ENCODE results near the gene PRKAG3.
"Not testable (repeated sequence)": the region's sequence is repeated elsewhere in the genome, so short reads cannot be mapped to it uniquely, and the experiment has no call there.

The PRKAG3 gene

GRCh38 chr2:218780046-218780445 lies 51.6 kb downstream of the PRKAG3 start:
- no peak for DNase-seq

GRCh38 chr2:218777276-218777990 lies 54.2 kb downstream of the PRKAG3 start:
- DNase-seq = no peak

- no peak for DNase-seq
These were observed 55.1 kb downstream of the PRKAG3 start for GRCh38 chr2:218776488-218776887.

DNA sequence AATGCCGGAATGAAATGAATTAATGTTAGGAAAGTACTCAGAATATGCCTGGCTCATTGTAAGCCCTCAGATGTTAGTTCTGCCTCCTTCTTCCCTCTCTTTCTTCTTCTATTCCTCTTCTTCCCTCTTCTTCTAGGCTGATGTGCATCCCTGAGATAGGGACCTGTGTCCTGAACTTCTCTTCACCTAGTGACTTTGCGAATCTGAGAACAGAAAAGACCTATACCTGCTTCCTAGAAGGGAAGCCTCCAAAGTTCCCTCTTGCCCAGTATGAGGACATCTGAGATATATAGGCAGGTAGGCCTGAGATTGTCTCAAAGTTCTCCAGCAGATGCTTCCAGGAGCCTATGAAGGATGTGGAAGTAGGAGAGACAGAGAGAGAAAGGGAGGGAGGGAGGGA lies 57.7 kb downstream of the PRKAG3 start:
- no peak for DNase-seq

DNA sequence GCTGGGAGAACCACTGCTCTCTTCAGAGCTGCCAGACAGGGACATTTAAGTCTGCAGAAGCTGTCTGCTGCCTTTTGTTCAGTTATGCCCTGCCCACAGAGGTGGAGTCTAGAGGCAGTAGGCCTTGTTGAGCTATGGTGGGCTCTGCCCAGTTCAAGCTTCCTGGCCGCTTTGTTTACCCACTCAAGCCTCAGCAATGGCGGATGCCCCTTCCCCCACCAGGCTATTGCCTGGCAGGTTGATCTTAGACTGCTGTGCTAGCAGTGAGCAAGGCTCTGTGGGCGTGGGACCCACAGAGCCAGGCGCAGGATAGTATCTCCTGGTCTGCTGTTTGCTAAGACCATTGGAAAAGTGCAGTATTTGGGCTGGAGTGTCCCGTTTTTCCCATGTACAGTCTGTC lies 58.8 kb downstream of the PRKAG3 start:
- DNase-seq = not testable (repeated sequence)

Data from CD4-positive, alpha-beta T cell treated with Interleukin-12 subunit alpha and Interleukin-12 subunit beta, for 1 hour (primary cell).